Testis (tissue), 2 donors: ENCODE data around the gene MRPL24.

Experiments
- CTCF ChIP-seq, 3 experiments: fragments of 450-650 bp in 2 of 3; fragments of 200-600 bp in 1 of 3; sonication (generic) in 1 of 3; IDR thresholded peaks; one replicate each; pipeline ENCODE4 v1.5.1; 2016 to 2019; ENCODE audit warnings: antibody characterized with exemption in 3 of 3, mild to moderate bottlenecking in 2 of 3, moderate library complexity in 1 of 3
- POLR2A ChIP-seq: fragments of 450-650 bp; IDR thresholded peaks from one replicate; pipeline ENCODE4 v1.6.1; 2017; ENCODE audit warnings: antibody characterized with exemption, mild to moderate bottlenecking, moderate library complexity

- TF ChIP-seq CTCF (IDR thresholded peaks at IDR 0.05) (no peak), POLR2A (no peak)
Measured at GRCh38 chr1:156727926-156728598, 12.8 kb downstream of the MRPL24 start, which contains the start of gene METTL25B.
